A549 (cell line): ENCODE data around the gene FOXB1.

Source experiments
- EP300 ChIP-seq, 2 experiments: fragments of >200 bp; sonication (Bioruptor Twin); formaldehyde crosslinking; IDR thresholded peaks; 2 replicates in 1 of 2; 3 replicates in 1 of 2; pipeline ENCODE4 v1.6.1; 2016 to 2017
- HOXB5 ChIP-seq: fragments of 250-450 bp; sonication (Bioruptor Pico); IDR thresholded peaks from 2 replicates; pipeline ENCODE4 v1.5.0; 2020; ENCODE audit warnings: mild to moderate bottlenecking, moderate library complexity
- RCOR1 ChIP-seq: fragments of 150-350 bp; IDR thresholded peaks from 2 replicates; pipeline ENCODE4 v1.6.1; 2014; ENCODE audit warnings: antibody characterized with exemption, low read length, low read depth
- RFX5 ChIP-seq: fragments of 450-650 bp; IDR thresholded peaks from 2 replicates; pipeline ENCODE4 v1.7.1; 2014; ENCODE audit warnings: antibody characterized with exemption, mild to moderate bottlenecking, moderate library complexity
- TF ChIP-seq, protein P1 (sequence below): fragments of >200 bp; sonication (Bioruptor Twin); formaldehyde crosslinking; IDR thresholded peaks from 3 replicates; pipeline ENCODE4 v1.5.1; 2016

DNA sequence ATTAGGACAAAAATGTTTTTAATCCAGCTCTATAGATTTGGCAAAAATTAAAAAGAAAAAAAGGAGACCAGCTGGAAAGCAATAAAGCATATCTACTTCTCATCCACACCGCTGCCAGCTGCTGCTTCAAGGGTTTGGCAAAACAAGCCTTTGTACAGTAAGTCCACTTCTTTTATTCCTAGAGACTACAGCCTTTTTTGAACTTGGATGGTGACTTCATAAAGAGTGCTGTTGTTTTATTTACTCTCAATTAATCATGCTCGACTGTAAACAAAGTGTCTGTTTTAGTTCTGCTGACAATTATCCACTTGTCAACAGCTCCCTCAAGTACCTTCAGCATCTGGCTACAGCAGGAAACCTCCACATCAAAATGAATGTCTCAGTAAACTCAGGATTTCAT, 12.3 kb upstream of the FOXB1 start:
- TF ChIP-seq, protein P1, sequence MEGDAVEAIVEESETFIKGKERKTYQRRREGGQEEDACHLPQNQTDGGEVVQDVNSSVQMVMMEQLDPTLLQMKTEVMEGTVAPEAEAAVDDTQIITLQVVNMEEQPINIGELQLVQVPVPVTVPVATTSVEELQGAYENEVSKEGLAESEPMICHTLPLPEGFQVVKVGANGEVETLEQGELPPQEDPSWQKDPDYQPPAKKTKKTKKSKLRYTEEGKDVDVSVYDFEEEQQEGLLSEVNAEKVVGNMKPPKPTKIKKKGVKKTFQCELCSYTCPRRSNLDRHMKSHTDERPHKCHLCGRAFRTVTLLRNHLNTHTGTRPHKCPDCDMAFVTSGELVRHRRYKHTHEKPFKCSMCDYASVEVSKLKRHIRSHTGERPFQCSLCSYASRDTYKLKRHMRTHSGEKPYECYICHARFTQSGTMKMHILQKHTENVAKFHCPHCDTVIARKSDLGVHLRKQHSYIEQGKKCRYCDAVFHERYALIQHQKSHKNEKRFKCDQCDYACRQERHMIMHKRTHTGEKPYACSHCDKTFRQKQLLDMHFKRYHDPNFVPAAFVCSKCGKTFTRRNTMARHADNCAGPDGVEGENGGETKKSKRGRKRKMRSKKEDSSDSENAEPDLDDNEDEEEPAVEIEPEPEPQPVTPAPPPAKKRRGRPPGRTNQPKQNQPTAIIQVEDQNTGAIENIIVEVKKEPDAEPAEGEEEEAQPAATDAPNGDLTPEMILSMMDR: no peak
- TF ChIP-seq RFX5 (no peak), HOXB5 (CRISPR knock-in tag) (no peak), EP300 (IDR thresholded peaks at IDR 0.05) (no peak), RCOR1 (no peak)
